ENCODE results near the gene GLIS1.

Gene GLIS1

GRCh38 chr1:53681351-53681976 is 57.5 kb downstream of the GLIS1 start:
- TF ChIP-seq CTCF (conservative IDR thresholded peaks at IDR 0.05; ENCODE audit: low read depth, low read length) = no peak
- no peak for DNase-seq (ENCODE audit: low read depth)
- no peak overlapping the region for H3K4me3 ChIP-seq (ENCODE audit: low read length)

GRCh38 chr1:53680868-53681267 is 58.1 kb downstream of the GLIS1 start:
- no peak overlapping the region for H3K4me3 ChIP-seq (ENCODE audit: low read length)
- no peak for TF ChIP-seq CTCF (conservative IDR thresholded peaks at IDR 0.05; ENCODE audit: low read depth, low read length)
- no peak for DNase-seq (ENCODE audit: low read depth)

GRCh38 chr1:53678938-53679825 is 59.8 kb downstream of the GLIS1 start:
- no peak for DNase-seq (ENCODE audit: low read depth)
- TF ChIP-seq CTCF (conservative IDR thresholded peaks at IDR 0.05; ENCODE audit: low read depth, low read length) = no peak
- H3K4me3 ChIP-seq (ENCODE audit: low read length) = no peak overlapping the region

GRCh38 chr1:53678507-53678906 is 60.5 kb downstream of the GLIS1 start:
- no peak overlapping the region for H3K4me3 ChIP-seq (ENCODE audit: low read length)
- TF ChIP-seq CTCF (conservative IDR thresholded peaks at IDR 0.05; ENCODE audit: low read depth, low read length) = no peak
- no peak for DNase-seq (ENCODE audit: low read depth)

GRCh38 chr1:53678046-53678445 is 60.9 kb downstream of the GLIS1 start:
- TF ChIP-seq CTCF (conservative IDR thresholded peaks at IDR 0.05; ENCODE audit: low read depth, low read length) = no peak
- DNase-seq (ENCODE audit: low read depth) = no peak
- H3K4me3 ChIP-seq (ENCODE audit: low read length) = no peak overlapping the region

GRCh38 chr1:53677486-53677885 is 61.5 kb downstream of the GLIS1 start:
- no peak overlapping the region for H3K4me3 ChIP-seq (ENCODE audit: low read length)
- TF ChIP-seq CTCF (conservative IDR thresholded peaks at IDR 0.05; ENCODE audit: low read depth, low read length) = no peak

GRCh38 chr1:53672785-53673184 is 66.2 kb downstream of the GLIS1 start:
- no peak for DNase-seq (ENCODE audit: low read depth)
- no peak for TF ChIP-seq CTCF (conservative IDR thresholded peaks at IDR 0.05; ENCODE audit: low read depth, low read length)
- H3K4me3 ChIP-seq (ENCODE audit: low read length) = no peak overlapping the region

More at GRCh38 chr1:53677486-53677885, 61.5 kb downstream of the GLIS1 start:
- no peak for DNase-seq (ENCODE audit: low read depth)

All from retinal pigment epithelial cell (primary cell).